Left renal pelvis (tissue), 4 donors: ENCODE data around the gene SPRR1B. TPM values are rescaled to one million over a fixed set of nuclear protein-coding genes. Genes with fewer than 3 reads are reported as not detected.
"Not testable (repeated sequence)": the region's sequence is repeated elsewhere in the genome, so short reads cannot be mapped to it uniquely, and the experiment has no call there.

Experiments used
- DNase-seq, 4 donors: peaks; one replicate each; pipeline ENCODE4 v3.0.0-alpha.2; 2013; ENCODE audit warnings: low read depth in 4 of 4, low spot score in 3 of 4
- polyA plus RNA-seq, 4 donors: library from polyadenylated mRNA; unstranded; fragments of 120-200 nt; gene quantifications; one replicate each; pipeline ENCODE4 v1.2.1, GENCODE V29; 2013; ENCODE audit not compliant: insufficient read length in 4 of 4

The SPRR1B gene
- not detected for polyA plus RNA-seq

GRCh38 chr1:153030895-153031294 is at the start of gene SPRR1B:
Gene SPRR1B, plus strand, starts transcription at chr1:153031203. Its CDS starts 1,143 bp downstream, at chr1:153032346.
- DNase-seq: no peak

- no peak for DNase-seq
Observed at GRCh38 chr1:152982076-152982475, 48.9 kb upstream of the SPRR1B start.

- no peak for DNase-seq
Observed at GRCh38 chr1:152983234-152983633, 47.8 kb upstream of the SPRR1B start.

- DNase-seq: no peak
Observed at GRCh38 chr1:152983743-152984142, 47.3 kb upstream of the SPRR1B start, which contains the start of gene SPRR1A. Gene SPRR1A, plus strand, starts transcription at chr1:152984081. Its CDS starts 1,150 bp downstream, at chr1:152985231.

DNA sequence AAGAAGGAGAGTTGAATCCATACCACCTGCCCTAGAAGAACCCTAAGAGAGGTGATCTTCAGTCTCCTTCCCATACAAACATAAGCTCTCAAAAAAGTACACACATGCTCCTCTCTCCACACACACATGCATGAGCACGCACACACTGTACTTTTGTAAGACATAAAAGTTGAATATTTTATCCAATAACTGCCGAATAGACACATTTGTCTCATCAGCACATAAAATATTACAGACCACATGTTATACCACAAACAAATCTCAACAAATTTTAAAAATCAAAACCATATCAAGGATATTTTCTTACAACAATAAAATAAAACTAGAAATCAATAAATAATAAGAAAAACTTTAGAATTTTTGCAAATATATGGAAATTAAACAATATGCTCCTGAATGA is 44.4 kb upstream of the SPRR1B start:
- DNase-seq: no peak

- no peak for DNase-seq
Observed at GRCh38 chr1:152993186-152993585, 37.8 kb upstream of the SPRR1B start.

GRCh38 chr1:152995842-152996241 is 35.2 kb upstream of the SPRR1B start:
- no peak for DNase-seq

- no peak for DNase-seq
Observed at GRCh38 chr1:152996633-152997400, 34.2 kb upstream of the SPRR1B start.

DNA sequence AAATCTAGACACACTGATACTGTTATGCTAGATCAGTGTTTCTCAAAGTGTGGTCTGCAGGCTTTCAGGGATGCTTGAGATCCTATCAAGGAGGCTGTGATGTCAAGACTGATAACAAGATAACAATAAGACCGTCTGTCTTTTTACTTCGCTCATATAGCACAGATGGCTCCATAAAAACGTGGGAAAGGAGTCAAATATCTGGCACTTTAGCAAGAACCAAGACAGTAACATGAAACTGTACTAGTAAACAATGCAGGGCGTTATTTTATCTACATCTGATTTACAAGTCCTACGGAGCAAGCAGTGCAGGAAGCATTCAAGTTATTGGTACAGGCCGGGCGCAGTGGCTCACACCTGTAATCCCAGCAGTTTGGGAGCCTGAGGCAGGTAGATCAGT is 33.1 kb upstream of the SPRR1B start:
- DNase-seq: no peak

DNA sequence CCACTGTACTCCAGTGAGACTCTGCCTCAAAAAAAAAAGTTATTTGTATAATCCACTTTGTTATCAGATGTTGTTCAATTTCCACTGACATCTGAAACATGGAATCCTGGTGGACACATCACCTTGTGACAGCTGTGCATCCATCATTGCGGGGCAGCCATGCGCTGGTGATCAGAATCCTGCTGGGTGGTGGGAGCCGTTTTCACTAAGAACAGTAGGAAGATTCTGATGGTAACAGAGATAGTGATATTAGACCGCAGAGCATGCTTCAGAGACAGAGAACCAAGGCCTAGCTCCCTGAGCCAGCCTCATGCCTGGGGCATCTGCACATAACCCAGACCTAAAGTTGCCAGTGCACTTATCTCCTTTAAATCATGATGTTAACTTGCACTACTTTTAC is 32.5 kb upstream of the SPRR1B start:
- no peak for DNase-seq

DNA sequence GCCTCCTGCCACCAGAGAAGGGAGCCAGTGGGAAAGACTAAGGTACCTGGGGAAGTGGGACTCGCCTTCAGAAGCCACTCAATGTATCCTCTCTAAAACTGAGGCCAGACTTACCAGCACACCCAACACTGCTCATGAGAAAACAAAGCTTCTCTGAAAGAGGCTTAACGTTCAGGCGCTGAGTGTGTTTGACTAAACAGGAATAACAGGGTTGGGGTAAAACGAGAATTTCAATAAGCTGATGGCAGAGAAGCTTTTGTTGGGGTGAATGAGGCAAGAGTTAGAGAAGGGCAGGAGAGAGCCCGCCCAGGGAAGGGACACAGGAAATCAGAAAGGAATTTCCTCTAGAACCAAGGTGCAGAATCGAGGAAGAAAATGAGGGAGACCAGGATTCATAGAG is 31.2 kb upstream of the SPRR1B start:
- no peak for DNase-seq

- DNase-seq: no peak
Observed at GRCh38 chr1:153000294-153000693, 30.7 kb upstream of the SPRR1B start.

DNA sequence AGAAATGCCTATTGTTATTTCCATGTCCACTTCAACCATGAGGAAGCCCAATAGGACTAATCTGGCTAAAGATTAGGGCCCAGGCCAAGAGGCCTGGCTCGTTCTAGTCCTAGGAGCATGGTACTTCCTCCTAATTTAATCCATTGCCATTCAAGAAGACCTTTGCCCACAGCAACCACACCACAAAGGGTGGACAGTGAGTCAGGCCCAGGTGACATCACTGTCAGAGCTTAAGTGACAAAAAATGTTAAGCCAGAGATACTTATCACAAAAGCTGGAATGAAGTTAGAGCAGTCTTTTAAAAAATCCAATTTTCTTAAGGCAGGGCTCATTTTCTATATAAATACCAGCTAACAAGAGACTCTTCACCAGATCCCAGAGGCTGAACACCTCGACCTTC is 29.6 kb upstream of the SPRR1B start, which contains the start of gene SPRR3:
SPRR3 (plus strand) TSS at position 368 of the 400 bp plus-strand sequence. CDS start 1,272 bp downstream, outside the sequence.
- no peak for DNase-seq

- not testable (repeated sequence) for DNase-seq
Observed at GRCh38 chr1:153011235-153011758, 19.7 kb upstream of the SPRR1B start.

- DNase-seq: not testable (repeated sequence)
Observed at GRCh38 chr1:153021829-153022228, 9.2 kb upstream of the SPRR1B start.

DNA sequence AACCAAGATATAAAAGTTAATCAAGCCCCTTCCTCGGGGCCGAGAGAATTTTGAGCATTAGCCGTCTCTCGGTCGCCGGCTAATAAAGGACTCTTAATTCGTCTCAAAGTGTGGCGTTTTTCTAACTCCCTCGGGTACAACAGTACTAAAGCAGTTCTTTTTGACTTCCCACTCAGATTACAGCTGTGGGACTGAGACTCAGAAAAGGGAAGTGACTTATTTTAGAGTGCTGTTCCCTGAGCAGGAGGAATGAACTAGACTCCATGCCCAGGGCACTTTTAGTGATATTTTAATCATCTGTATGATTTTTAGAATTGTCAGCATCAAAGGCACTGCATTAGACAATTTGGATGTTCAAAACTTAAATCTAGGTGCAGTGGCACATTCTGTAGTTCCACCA is 8.7 kb upstream of the SPRR1B start:
- not testable (repeated sequence) for DNase-seq

DNA sequence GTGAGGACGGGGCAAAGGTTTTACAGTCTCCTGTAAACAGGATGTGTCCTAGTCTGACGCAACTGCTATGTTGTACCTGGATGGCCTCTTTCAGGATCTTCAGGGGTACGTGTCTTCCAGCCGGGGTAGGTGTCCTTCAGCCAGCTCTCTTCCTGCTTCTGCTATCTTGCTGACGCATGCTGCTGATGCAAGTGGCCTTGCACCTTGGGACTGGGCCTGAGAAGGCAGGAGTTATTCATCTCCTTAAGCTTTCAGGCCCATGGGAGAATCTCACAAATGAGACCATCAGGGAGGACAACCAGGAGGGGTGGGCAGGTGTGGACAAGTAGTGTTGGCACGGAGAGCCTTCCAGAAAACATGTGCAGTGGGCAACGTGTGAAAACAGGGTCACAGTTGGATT is 7.9 kb upstream of the SPRR1B start:
- DNase-seq: no peak

- no peak for DNase-seq
Observed at GRCh38 chr1:153024413-153024812, 6.6 kb upstream of the SPRR1B start.

DNA sequence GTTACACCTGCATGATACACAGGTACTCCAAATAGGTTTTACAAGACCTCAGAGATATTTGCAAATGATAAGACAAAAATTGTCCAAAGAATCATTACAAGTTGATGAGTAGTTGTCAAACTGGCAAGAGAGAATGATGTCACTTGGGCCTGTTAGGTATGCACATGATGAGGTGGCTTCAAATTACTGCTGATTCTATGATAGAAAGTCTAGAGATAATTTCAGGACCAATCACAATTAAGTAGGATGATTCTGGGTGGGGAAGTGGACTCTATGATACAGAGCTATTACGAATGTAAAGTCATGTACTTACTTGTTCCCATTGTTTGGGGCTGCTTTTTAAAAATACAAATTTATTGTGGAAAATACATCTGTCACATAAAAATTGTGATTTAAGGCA is 5.2 kb upstream of the SPRR1B start:
- no peak for DNase-seq

DNA sequence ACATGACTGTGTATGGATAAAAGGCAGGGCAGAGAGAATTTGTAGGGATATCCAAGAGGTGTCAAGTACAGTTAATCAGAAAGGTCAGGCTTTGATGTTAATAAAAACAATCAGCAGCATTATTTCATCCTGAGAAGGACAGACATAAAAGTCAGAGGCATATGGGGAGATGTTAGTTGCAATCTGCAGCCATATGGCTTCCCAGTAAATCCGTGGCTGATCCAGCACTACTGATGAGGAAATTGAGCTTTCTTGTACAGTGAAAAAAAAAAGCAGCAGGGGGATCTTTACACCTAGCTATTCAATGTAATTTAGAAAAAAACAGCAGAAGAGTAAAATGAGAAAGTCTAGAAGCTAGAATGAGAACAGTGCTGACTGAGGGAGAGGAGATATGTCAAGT is 2.2 kb upstream of the SPRR1B start:
- DNase-seq: no peak

DNA sequence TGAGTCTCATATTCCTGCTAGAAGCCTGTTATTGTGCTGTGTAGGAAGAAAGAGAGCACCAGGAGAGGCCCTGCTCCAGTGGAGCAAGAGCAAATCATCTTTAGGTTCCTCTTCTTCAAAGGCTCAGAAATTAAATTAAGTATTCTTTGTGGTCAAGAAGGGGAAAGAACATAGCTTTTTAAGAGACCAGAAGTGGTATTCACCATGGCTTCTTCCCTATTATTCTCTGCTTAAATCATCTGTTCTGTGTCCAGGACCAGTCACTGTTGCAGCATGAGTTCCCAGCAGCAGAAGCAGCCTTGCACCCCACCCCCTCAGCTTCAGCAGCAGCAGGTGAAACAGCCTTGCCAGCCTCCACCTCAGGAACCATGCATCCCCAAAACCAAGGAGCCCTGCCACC is 1.1 kb downstream of the SPRR1B start:
- DNase-seq: no peak

GRCh38 chr1:153032677-153033308 is 1.8 kb downstream of the SPRR1B start:
- DNase-seq: peak in 2 of 4 donors; percentile 1 to 5
